HEK293 (cell line): ENCODE measurements around the gene MRPL23.

Source experiments
- CTCF ChIP-seq: fragments of 450-650 bp; formaldehyde crosslinking; IDR thresholded peaks from 2 replicates; pipeline ENCODE4 v1.5.1; 2016; ENCODE audit warnings: missing biosample characterization, missing genetic modification characterization
- ZFP41 ChIP-seq: fragments of 450-650 bp; formaldehyde crosslinking; IDR thresholded peaks from 2 replicates; pipeline ENCODE4 v1.5.1; 2016; ENCODE audit warnings: missing biosample characterization, missing genetic modification characterization, borderline replicate concordance
- ZNF24 ChIP-seq: fragments of 450-650 bp; formaldehyde crosslinking; IDR thresholded peaks from 2 replicates; pipeline ENCODE4 v1.5.1; 2016; ENCODE audit warnings: missing biosample characterization, missing genetic modification characterization
- ZSCAN23 ChIP-seq: fragments of 450-650 bp; formaldehyde crosslinking; IDR thresholded peaks from 2 replicates; pipeline ENCODE4 v1.5.1; 2016; ENCODE audit warnings: missing biosample characterization, missing genetic modification characterization
- TF ChIP-seq, protein P1 (sequence below): fragments of 450-650 bp; formaldehyde crosslinking; IDR thresholded peaks from 2 replicates; pipeline ENCODE4 v1.5.1; 2016; ENCODE audit warnings: missing biosample characterization, missing genetic modification characterization, low read depth
- TF ChIP-seq, protein P2 (sequence below): fragments of 450-650 bp; formaldehyde crosslinking; IDR thresholded peaks from 2 replicates; pipeline ENCODE4 v1.5.1; 2016; ENCODE audit warnings: missing biosample characterization, missing genetic modification characterization
- TF ChIP-seq, protein P3 (sequence below): fragments of 450-650 bp; formaldehyde crosslinking; IDR thresholded peaks from 2 replicates; pipeline ENCODE4 v1.5.1; 2016; ENCODE audit warnings: missing biosample characterization, missing genetic modification characterization
- TF ChIP-seq, protein P4 (sequence below): sonication (generic); formaldehyde crosslinking; IDR thresholded peaks from 2 replicates; pipeline ENCODE4 v1.8.1; 2022; ENCODE audit warnings: mild to moderate bottlenecking, moderate library complexity, missing genetic modification reagents

- TF ChIP-seq, protein P1, sequence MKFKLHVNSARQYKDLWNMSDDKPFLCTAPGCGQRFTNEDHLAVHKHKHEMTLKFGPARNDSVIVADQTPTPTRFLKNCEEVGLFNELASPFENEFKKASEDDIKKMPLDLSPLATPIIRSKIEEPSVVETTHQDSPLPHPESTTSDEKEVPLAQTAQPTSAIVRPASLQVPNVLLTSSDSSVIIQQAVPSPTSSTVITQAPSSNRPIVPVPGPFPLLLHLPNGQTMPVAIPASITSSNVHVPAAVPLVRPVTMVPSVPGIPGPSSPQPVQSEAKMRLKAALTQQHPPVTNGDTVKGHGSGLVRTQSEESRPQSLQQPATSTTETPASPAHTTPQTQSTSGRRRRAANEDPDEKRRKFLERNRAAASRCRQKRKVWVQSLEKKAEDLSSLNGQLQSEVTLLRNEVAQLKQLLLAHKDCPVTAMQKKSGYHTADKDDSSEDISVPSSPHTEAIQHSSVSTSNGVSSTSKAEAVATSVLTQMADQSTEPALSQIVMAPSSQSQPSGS (tag by site-specific recombination): no peak
- TF ChIP-seq CTCF (tag by site-specific recombination) (no peak), ZNF24 (tag by site-specific recombination) (no peak), ZSCAN23 (tag by site-specific recombination) (no peak), ZFP41 (tag by site-specific recombination) (no peak)
- TF ChIP-seq, protein P2, sequence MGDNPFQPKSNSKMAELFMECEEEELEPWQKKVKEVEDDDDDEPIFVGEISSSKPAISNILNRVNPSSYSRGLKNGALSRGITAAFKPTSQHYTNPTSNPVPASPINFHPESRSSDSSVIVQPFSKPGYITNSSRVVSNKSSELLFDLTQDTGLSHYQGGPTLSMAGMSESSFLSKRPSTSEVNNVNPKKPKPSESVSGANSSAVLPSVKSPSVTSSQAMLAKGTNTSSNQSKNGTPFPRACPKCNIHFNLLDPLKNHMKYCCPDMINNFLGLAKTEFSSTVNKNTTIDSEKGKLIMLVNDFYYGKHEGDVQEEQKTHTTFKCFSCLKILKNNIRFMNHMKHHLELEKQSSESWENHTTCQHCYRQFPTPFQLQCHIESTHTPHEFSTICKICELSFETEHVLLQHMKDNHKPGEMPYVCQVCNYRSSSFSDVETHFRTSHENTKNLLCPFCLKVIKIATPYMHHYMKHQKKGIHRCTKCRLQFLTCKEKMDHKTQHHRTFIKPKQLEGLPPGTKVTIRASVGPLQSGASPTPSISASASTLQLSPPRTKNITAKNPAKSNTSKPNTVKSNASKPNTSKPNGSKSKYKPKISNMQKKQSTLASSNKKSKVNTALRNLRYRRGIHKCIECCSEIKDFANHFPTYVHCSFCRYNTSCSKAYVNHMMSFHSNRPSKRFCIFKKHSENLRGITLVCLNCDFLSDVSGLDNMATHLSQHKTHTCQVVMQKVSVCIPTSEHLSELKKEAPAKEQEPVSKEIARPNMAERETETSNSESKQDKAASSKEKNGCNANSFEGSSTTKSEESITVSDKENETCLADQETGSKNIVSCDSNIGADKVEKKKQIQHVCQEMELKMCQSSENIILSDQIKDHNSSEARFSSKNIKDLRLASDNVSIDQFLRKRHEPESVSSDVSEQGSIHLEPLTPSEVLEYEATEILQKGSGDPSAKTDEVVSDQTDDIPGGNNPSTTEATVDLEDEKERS (tag by site-specific recombination): no peak
- TF ChIP-seq, protein P3, sequence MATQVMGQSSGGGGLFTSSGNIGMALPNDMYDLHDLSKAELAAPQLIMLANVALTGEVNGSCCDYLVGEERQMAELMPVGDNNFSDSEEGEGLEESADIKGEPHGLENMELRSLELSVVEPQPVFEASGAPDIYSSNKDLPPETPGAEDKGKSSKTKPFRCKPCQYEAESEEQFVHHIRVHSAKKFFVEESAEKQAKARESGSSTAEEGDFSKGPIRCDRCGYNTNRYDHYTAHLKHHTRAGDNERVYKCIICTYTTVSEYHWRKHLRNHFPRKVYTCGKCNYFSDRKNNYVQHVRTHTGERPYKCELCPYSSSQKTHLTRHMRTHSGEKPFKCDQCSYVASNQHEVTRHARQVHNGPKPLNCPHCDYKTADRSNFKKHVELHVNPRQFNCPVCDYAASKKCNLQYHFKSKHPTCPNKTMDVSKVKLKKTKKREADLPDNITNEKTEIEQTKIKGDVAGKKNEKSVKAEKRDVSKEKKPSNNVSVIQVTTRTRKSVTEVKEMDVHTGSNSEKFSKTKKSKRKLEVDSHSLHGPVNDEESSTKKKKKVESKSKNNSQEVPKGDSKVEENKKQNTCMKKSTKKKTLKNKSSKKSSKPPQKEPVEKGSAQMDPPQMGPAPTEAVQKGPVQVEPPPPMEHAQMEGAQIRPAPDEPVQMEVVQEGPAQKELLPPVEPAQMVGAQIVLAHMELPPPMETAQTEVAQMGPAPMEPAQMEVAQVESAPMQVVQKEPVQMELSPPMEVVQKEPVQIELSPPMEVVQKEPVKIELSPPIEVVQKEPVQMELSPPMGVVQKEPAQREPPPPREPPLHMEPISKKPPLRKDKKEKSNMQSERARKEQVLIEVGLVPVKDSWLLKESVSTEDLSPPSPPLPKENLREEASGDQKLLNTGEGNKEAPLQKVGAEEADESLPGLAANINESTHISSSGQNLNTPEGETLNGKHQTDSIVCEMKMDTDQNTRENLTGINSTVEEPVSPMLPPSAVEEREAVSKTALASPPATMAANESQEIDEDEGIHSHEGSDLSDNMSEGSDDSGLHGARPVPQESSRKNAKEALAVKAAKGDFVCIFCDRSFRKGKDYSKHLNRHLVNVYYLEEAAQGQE (tag by site-specific recombination): no peak
- TF ChIP-seq, protein P4, sequence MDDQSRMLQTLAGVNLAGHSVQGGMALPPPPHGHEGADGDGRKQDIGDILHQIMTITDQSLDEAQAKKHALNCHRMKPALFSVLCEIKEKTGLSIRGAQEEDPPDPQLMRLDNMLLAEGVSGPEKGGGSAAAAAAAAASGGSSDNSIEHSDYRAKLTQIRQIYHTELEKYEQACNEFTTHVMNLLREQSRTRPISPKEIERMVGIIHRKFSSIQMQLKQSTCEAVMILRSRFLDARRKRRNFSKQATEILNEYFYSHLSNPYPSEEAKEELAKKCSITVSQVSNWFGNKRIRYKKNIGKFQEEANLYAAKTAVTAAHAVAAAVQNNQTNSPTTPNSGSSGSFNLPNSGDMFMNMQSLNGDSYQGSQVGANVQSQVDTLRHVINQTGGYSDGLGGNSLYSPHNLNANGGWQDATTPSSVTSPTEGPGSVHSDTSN (CRISPR knock-in tag): no peak
These were observed 22.6 kb downstream of the MRPL23 start for GRCh38 chr11:1969776-1970175.
